ENCODE data around the gene ODAM. TPM values are rescaled to one million over a fixed set of nuclear protein-coding genes. Genes with fewer than 3 reads are reported as not detected.

Gene ODAM
- total RNA-seq, 1 experiment from 2014 or later, result not detected

GRCh38 chr4:70191647-70192046, 3.9 kb upstream of the ODAM start:
- ChIA-PET POLR2A (no interaction called here), CTCF (interaction anchor here (0.7 kb wide), 1 partner anchor 8 kb away, joined by 3 read pairs; no protein-coding TSS in a partner anchor)
- TF ChIP-seq FOXJ3 (CRISPR knock-in tag; IDR thresholded peaks at IDR 0.05; ENCODE audit: borderline replicate concordance) (no peak), ZNF138 (CRISPR knock-in tag; conservative IDR thresholded peaks at IDR 0.05) (no peak), SOX15 (CRISPR knock-in tag; IDR thresholded peaks at IDR 0.05) (no peak), ATF2 (CRISPR knock-in tag; IDR thresholded peaks at IDR 0.05; ENCODE audit: borderline replicate concordance, low read depth) (no peak), ZBTB43 (CRISPR knock-in tag; IDR thresholded peaks at IDR 0.05) (no peak)
- Mint-ChIP-seq H3K4me1 (peaks cover 9% of the 10 kb centered on the region), H3K4me3 (no peak overlapping the region), H3K36me3 (no peaks in the 10 kb centered on the region), H3K9me3 (0 out of 2 replicates have a peak, but pooled peaks cover 3% of the 10 kb centered on the region), H3K27me3 (ENCODE audit: low read depth) (no peaks in the 10 kb centered on the region), H3K27ac (no peak overlapping the region)
- no peak for ATAC-seq
- DNase-seq (ENCODE audit: low spot score), result no peak

- ATAC-seq, result no peak
- no peak overlapping the region for H3K4me3 Mint-ChIP-seq
Measured at GRCh38 chr4:70192895-70193294, 2.6 kb upstream of the ODAM start.

GRCh38 chr4:70196857-70197256, 1.3 kb downstream of the ODAM start:
- DNase-seq (ENCODE audit: low spot score) (no peak), ATAC-seq (no peak)
- no peaks in the 10 kb centered on the region for H3K9me3 Mint-ChIP-seq
- H3K4me3 Mint-ChIP-seq, result no peak overlapping the region
- H3K27ac Mint-ChIP-seq, result no peak overlapping the region
- ChIA-PET CTCF (interaction anchor here (0.6 kb wide), 1 partner anchor 335 kb away, joined by 3 read pairs; no protein-coding TSS in a partner anchor), POLR2A (no interaction called here)
- peaks cover 7% of the 10 kb centered on the region for H3K4me1 Mint-ChIP-seq
- H3K27me3 Mint-ChIP-seq (ENCODE audit: low read depth), result no peaks in the 10 kb centered on the region
- no peaks in the 10 kb centered on the region for H3K36me3 Mint-ChIP-seq
- TF ChIP-seq ETV6 (CRISPR knock-in tag; IDR thresholded peaks at IDR 0.05), result no peak
- TF ChIP-seq MAX (CRISPR knock-in tag; IDR thresholded peaks at IDR 0.05), result no peak
- no peak for TF ChIP-seq ZNF317 (CRISPR knock-in tag; IDR thresholded peaks at IDR 0.05; ENCODE audit: borderline replicate concordance, low read depth)
- TF ChIP-seq SP1 (CRISPR knock-in tag; conservative IDR thresholded peaks at IDR 0.05), result no peak
- no peak for TF ChIP-seq MYBL2 (CRISPR knock-in tag; IDR thresholded peaks at IDR 0.05)
- no peak for TF ChIP-seq GTF2I (CRISPR knock-in tag; conservative IDR thresholded peaks at IDR 0.05)
- TF ChIP-seq SOX15 (CRISPR knock-in tag; IDR thresholded peaks at IDR 0.05), result no peak
- TF ChIP-seq STAT6 (CRISPR knock-in tag; conservative IDR thresholded peaks at IDR 0.05; ENCODE audit: low read depth), result no peak
- TF ChIP-seq AR (CRISPR knock-in tag; IDR thresholded peaks at IDR 0.05), result no peak
- TF ChIP-seq CREM (CRISPR knock-in tag; IDR thresholded peaks at IDR 0.05), result no peak
- no peak for TF ChIP-seq E2F1 (CRISPR knock-in tag; IDR thresholded peaks at IDR 0.05)
- TF ChIP-seq TCF7 (CRISPR knock-in tag; IDR thresholded peaks at IDR 0.05; ENCODE audit: low read depth), result no peak
- TF ChIP-seq IRF2 (CRISPR knock-in tag; IDR thresholded peaks at IDR 0.05; ENCODE audit: borderline replicate concordance, low read depth), result no peak
- no peak for TF ChIP-seq MLX (CRISPR knock-in tag; IDR thresholded peaks at IDR 0.05)
- TF ChIP-seq NR3C1 (CRISPR knock-in tag; conservative IDR thresholded peaks at IDR 0.05; ENCODE audit: low read depth), result no peak

More at GRCh38 chr4:70192895-70193294, 2.6 kb upstream of the ODAM start:
- no peaks in the 10 kb centered on the region for H3K27me3 Mint-ChIP-seq (ENCODE audit: low read depth)
- no peak for TF ChIP-seq NFE2L1 (CRISPR knock-in tag; IDR thresholded peaks at IDR 0.05)
- TF ChIP-seq GABPB1 (CRISPR knock-in tag; IDR thresholded peaks at IDR 0.05), result peak; percentile 89
- POLR2A ChIA-PET, result no interaction called here
- peaks cover 13% of the 10 kb centered on the region for H3K4me1 Mint-ChIP-seq
- DNase-seq (ENCODE audit: low spot score), result no peak
- H3K27ac Mint-ChIP-seq, result no peak overlapping the region
- H3K9me3 Mint-ChIP-seq, result 0 out of 2 replicates have a peak, but pooled peaks cover 3% of the 10 kb centered on the region
- H3K36me3 Mint-ChIP-seq, result no peaks in the 10 kb centered on the region
- CTCF ChIA-PET, result no interaction called here

Data from WTC11 (cell line).